ENCODE data around the gene RERE. TPM values are rescaled to one million over a fixed set of nuclear protein-coding genes. Genes with fewer than 3 reads are reported as not detected.

Gene RERE
- total RNA-seq, 4 donors from 2014 or later = 118 to 244 (median 131) TPM

- 93 to 94% methylated on average over 5 of the region's 5 CpGs for WGBS, 2 donors
- no peak for DNase-seq
- no peak for TF ChIP-seq CTCF (IDR thresholded peaks at IDR 0.05)
- no peaks in the 10 kb centered on the region for H3K27me3 ChIP-seq
- no peaks in the 10 kb centered on the region for H3K36me3 ChIP-seq
- intact Hi-C loops (cut with DNase I) = no loop called here
- no peaks in the 10 kb centered on the region for H3K9me3 ChIP-seq
- no peak overlapping the region for H3K27ac ChIP-seq
- H3K4me1 ChIP-seq = peaks cover 6 to 7% of the 10 kb centered on the region in 2 donors
- no peak overlapping the region for H3K4me3 ChIP-seq (replicated peaks in 1 of 3)
These were observed 20.2 kb downstream of the RERE start for GRCh38 chr1:8797216-8797615.

DNA sequence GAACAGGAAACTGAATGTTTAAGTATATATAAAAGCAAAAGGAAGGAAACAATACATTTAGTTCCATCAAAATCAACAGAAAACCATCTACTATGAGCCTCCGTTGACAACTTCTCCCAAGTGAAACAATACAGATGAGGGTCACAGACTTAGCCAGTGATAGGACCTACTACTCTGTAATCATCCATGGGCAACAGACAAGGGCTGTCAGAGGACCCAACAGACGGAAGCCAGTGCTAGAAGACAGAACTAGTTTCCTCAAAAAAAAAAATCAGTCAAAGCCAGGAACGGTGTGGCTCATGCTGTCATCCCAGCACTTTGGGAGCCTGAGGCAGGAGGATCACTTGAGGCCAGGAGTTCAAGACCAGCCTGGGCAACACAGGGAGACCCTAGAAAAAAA is 20.6 kb downstream of the RERE start:
- DNase-seq = no peak
- WGBS, 2 donors = 52 to 57% methylated on average over 3 of the region's 3 CpGs
- Histone ChIP-seq H3K27me3 (no peaks in the 10 kb centered on the region), H3K4me3 (replicated peaks in 1 of 3) (no peak overlapping the region), H3K4me1 (peaks cover 6 to 7% of the 10 kb centered on the region in 2 donors), H3K27ac (no peak overlapping the region), H3K9me3 (no peaks in the 10 kb centered on the region), H3K36me3 (no peaks in the 10 kb centered on the region)
- TF ChIP-seq POLR2A (IDR thresholded peaks at IDR 0.05) (no peak), CTCF (IDR thresholded peaks at IDR 0.05) (no peak)
- intact Hi-C loops (cut with DNase I) = no loop called here

DNA sequence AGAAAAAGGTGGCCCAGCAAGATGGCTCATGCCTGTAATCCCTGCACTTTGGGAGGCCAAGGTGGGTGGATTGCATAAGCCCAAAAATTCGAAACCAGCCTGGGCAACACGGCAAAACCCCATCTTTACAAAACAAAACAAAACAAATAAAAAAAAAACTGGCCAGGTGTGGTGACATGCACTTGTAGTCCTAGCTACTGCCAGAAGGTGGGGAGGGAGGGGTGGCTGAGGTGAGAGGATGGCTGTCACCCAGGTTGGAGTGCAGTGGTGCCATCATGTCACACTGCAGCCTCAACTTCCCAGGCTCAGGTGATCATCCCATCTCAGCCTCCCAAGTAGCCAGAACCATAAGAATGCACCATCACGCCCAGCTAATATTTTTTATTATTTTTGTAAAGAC is 22.8 kb downstream of the RERE start:
- no peaks in the 10 kb centered on the region for H3K36me3 ChIP-seq
- whole genome bisulfite sequencing, 2 donors = 57 to 65% methylated on average over 3 of the region's 3 CpGs
- intact Hi-C loops (cut with DNase I) = no loop called here
- TF ChIP-seq POLR2A (IDR thresholded peaks at IDR 0.05) (no peak), CTCF (IDR thresholded peaks at IDR 0.05) (peak in 1 of 6 experiments; percentile 11)
- no peaks in the 10 kb centered on the region for H3K27me3 ChIP-seq
- peak; percentile 27 to 34 for DNase-seq
- no peaks in the 10 kb centered on the region for H3K9me3 ChIP-seq
- no peak overlapping the region for H3K27ac ChIP-seq
- H3K4me1 ChIP-seq = peaks cover 22% of the 10 kb centered on the region in 2 donors
- no peak overlapping the region for H3K4me3 ChIP-seq (replicated peaks in 1 of 3)

DNA sequence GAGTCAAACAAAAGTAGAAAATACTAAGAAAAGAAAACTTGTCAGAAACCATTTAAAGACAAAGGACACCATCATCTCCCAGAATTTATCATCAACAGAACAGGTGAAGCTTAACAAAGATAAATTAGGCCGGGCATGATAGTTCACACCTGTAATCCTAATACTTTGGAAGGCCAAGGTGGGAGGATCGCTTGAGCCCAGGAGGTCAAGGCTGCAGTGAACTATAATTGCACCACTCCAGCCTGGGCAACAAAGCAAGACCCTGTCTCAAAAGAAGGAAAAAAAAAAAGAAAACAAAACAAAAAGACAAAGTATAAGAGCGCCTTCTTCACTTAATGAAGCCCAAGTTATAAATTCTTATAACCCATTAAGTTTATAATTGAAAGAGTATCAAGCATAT is 25.6 kb downstream of the RERE start:
- WGBS, 2 donors = 93 to 97% methylated on average over 3 of the region's 3 CpGs

DNA sequence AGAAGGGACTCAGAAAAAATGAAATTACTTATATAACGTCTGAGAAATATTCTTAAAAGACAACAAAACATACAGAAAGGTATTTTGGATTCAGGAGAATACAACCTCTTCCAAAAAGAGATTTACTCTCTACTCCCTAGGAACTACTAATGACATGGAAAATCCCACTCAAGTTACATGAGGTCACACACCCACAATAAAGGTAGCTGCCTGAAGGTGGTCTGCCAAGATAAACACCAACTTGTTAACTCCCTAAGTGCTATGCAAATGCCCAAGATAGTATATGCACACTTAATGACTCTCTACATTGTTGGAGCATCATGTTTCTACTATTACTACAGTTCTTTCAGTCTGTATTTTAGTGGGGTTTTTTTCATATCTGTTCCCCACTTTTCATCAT is 26.5 kb downstream of the RERE start:
- Histone ChIP-seq H3K36me3 (no peaks in the 10 kb centered on the region), H3K9me3 (no peaks in the 10 kb centered on the region), H3K27me3 (no peaks in the 10 kb centered on the region), H3K4me3 (replicated peaks in 1 of 3) (no peak overlapping the region), H3K4me1 (peaks cover 37 to 39% of the 10 kb centered on the region in 2 donors), H3K27ac (peak overlapping the region in 1 of 3 donors; percentile 72)
- no peak for DNase-seq
- TF ChIP-seq POLR2A (IDR thresholded peaks at IDR 0.05) (no peak), CTCF (IDR thresholded peaks at IDR 0.05) (no peak)
- intact Hi-C loops (cut with DNase I) = no loop called here
- WGBS, 2 donors = 83 to 96% methylated on average over 1 of the region's 1 CpG

More for the DNA sequence above, 25.6 kb downstream of the RERE start:
- Histone ChIP-seq H3K4me3 (replicated peaks in 1 of 3) (no peak overlapping the region), H3K27ac (no peak overlapping the region), H3K9me3 (no peaks in the 10 kb centered on the region), H3K27me3 (no peaks in the 10 kb centered on the region), H3K4me1 (peaks cover 28 to 31% of the 10 kb centered on the region in 2 donors), H3K36me3 (no peaks in the 10 kb centered on the region)
- TF ChIP-seq POLR2A (IDR thresholded peaks at IDR 0.05) = no peak
- TF ChIP-seq CTCF (IDR thresholded peaks at IDR 0.05) = no peak
- intact Hi-C loops (cut with DNase I) = no loop called here
- DNase-seq = no peak

All from thyroid gland (tissue), 4 donors.